ENCODE data around the gene GUK1. TPM values are rescaled to one million over a fixed set of nuclear protein-coding genes. Genes with fewer than 3 reads are reported as not detected.

GUK1 gene
- polyA plus RNA-seq, 1 experiment: 177 TPM

DNA sequence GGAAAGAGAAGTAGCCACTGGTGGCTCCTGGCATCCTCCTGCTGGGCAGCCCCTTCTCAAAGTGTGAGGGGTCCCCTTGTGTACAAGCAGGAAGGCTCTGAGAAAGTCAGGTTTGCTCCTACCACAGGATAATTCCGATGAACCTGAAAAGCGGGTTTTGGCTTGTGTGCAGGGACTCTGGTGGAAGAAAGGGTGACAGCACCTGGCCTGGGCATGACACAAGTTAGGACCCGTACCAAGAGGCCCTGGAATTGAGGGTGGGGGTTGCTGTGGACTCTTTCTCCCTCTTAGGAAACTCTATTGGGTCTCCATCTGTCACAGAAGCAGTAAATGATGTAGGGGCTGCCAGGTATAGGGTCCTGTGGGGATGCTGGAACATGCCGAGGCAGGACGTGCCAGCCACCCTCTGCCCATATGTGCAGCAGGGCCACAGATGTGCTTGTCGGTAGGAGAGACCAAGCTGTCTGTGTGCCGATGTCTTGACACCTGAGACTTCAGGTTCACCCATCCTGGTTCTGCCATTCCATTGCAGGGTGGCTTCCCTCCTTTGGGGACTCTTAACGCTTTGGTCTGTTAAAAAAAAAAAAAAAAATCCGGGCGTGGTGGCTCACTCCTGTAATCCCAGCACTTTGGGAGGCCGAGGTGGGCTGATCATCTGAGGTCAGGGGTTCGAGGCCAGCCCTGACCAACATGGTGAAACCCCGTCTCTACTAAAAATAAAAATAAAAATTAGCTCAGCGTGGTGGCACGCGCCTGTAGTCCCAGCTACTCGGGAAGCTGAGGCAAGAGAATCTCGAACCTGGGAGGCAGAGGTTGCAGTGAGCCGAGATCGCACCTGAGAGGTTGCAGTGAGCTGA is 46.8 kb upstream of the GUK1 start:
- Histone ChIP-seq H3K27me3 (ENCODE audit: control insufficient read depth, insufficient read depth, low read length) (no peaks in the 10 kb centered on the region), H3K27ac (ENCODE audit: low read depth, low read length) (no peak overlapping the region), H3K4me3 (ENCODE audit: low read depth, low read length) (no peak overlapping the region), H3K9me3 (ENCODE audit: control insufficient read depth, insufficient read depth, low read length) (peaks cover 24% of the 10 kb centered on the region)
- TF ChIP-seq CTCF (IDR thresholded peaks at IDR 0.05; ENCODE audit: low read depth, low read length): no peak
- no peak for DNase-seq (ENCODE audit: low read depth, low spot score)
- POLR2A ChIA-PET: interaction anchor here (0.7 kb wide), 1 partner anchor 393 kb away, joined by 12 read pairs; no protein-coding TSS in a partner anchor
- CTCF ChIA-PET: no interaction called here

DNA sequence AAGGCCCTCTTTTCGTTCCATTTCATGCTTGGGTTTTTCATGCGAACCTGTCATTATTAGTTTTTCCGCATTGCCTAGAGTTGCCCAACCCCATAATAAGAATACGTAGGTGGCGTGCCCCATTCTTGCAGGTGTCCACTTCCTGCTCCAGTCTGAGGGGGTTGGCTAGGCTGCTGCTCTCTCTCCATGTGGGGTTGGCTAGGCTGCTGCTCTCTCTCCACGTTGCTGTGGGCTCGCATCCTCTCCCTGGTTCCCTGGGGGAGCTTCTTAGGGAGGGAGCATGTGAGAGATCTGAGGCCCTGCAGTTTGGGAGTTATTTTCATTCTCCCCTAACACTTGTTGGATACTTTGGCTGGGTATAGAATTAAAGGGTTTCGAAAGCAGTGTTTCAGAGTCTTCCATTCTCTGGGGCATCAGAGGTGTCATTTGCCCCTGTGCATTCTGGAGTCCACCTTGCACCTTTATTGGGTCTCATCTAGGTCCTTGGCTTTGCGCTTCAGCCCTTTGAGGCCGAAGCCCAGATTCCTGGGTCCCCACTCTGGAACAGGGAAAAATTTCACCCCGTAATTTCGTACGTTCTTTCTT is 45.6 kb upstream of the GUK1 start:
- Histone ChIP-seq H3K27me3 (ENCODE audit: control insufficient read depth, insufficient read depth, low read length) (no peaks in the 10 kb centered on the region), H3K27ac (ENCODE audit: low read depth, low read length) (no peak overlapping the region), H3K9me3 (ENCODE audit: control insufficient read depth, insufficient read depth, low read length) (peaks cover 24% of the 10 kb centered on the region), H3K4me3 (ENCODE audit: low read depth, low read length) (no peak overlapping the region)
- no peak for TF ChIP-seq CTCF (IDR thresholded peaks at IDR 0.05; ENCODE audit: low read depth, low read length)
- no peak for DNase-seq (ENCODE audit: low read depth, low spot score)
- CTCF ChIA-PET: no interaction called here
- POLR2A ChIA-PET: interaction anchor here (0.5 to 0.6 kb wide), 2 partner anchors 55 to 529 kb away, joined by 3 to 4 read pairs; partner anchors contain the start of gene GJC2

- DNase-seq (ENCODE audit: low read depth, low spot score): no peak
- H3K27me3 ChIP-seq (ENCODE audit: control insufficient read depth, insufficient read depth, low read length): no peaks in the 10 kb centered on the region
- no peak overlapping the region for H3K27ac ChIP-seq (ENCODE audit: low read depth, low read length)
- peaks cover 24% of the 10 kb centered on the region for H3K9me3 ChIP-seq (ENCODE audit: control insufficient read depth, insufficient read depth, low read length)
- H3K4me3 ChIP-seq (ENCODE audit: low read depth, low read length): no peak overlapping the region
- CTCF ChIA-PET: no interaction called here
- TF ChIP-seq CTCF (IDR thresholded peaks at IDR 0.05; ENCODE audit: low read depth, low read length): no peak
- POLR2A ChIA-PET: interaction anchor here (0.5 to 0.6 kb wide), 2 partner anchors 55 to 530 kb away, joined by 3 to 4 read pairs; partner anchors contain the start of gene GJC2
These were observed 44.9 kb upstream of the GUK1 start for GRCh38 chr1:228095161-228095560.

DNA sequence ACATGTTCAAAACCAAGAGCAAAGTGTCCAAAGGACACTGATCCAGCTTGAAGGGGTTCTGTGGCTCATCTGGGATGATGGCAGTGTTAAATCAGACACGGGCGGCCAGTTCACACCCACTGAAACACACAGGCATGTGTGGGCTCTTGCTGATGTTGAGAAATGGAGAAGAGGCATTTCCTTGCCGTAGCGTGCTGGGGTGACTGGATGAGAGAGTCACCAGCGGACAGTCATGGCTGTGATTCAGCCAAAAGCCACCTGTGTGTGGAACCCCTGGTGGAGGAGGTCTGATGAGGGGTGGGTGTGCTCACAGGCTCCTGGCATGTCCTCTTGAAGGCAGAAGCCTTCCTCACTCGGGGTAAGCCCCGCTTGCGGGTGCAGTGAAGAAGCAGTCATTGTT is 44.1 kb upstream of the GUK1 start:
- Histone ChIP-seq H3K9me3 (ENCODE audit: control insufficient read depth, insufficient read depth, low read length) (peaks cover 24% of the 10 kb centered on the region), H3K27me3 (ENCODE audit: control insufficient read depth, insufficient read depth, low read length) (no peaks in the 10 kb centered on the region), H3K4me3 (ENCODE audit: low read depth, low read length) (no peak overlapping the region), H3K27ac (ENCODE audit: low read depth, low read length) (no peak overlapping the region)
- ChIA-PET CTCF (no interaction called here), POLR2A (no interaction called here)
- no peak for TF ChIP-seq CTCF (IDR thresholded peaks at IDR 0.05; ENCODE audit: low read depth, low read length)
- no peak for DNase-seq (ENCODE audit: low read depth, low spot score)
